Smooth muscle cell (in vitro differentiated cells): ENCODE results near the gene SOHLH1. TPM values are rescaled to one million over a fixed set of nuclear protein-coding genes. Genes with fewer than 3 reads are reported as not detected.
A peak's percentile ranks its signal among the peaks of the same experiment; 100 is the strongest.

Experiments used
- DNase-seq: peaks from one replicate; lab custom pipeline; 2025; ENCODE audit not compliant: unreplicated experiment; lab: John Stamatoyannopoulos, UW
- H2AFZ ChIP-seq: fragments of 200-600 bp; sonication (generic); 2 replicates; pipeline ENCODE4 v1.6.0; 2016; ENCODE audit warnings: antibody characterized with exemption, low read depth, mild to moderate bottlenecking
- H3F3A ChIP-seq: fragments of 200-600 bp; sonication (generic); 2 replicates; pipeline ENCODE4 v1.6.0; 2017; ENCODE audit warnings: antibody characterized with exemption, low read depth
- H3K27ac ChIP-seq: fragments of 200-600 bp; sonication (generic); 2 replicates; pipeline ENCODE4 v1.5.1; 2016; ENCODE audit warnings: low read depth, mild to moderate bottlenecking
- H3K27me3 ChIP-seq: fragments of 200-600 bp; sonication (generic); 2 replicates; pipeline ENCODE4 v1.6.1; 2016; ENCODE audit warnings: low read depth, mild to moderate bottlenecking
- H3K36me3 ChIP-seq: fragments of 200-600 bp; sonication (generic); 2 replicates; pipeline ENCODE4 v1.5.1; 2016; ENCODE audit warnings: low read depth
- H3K4me1 ChIP-seq: fragments of 200-600 bp; sonication (generic); 2 replicates; pipeline ENCODE4 v1.5.1; 2016; ENCODE audit warnings: low read depth
- H3K4me2 ChIP-seq: fragments of 200-600 bp; sonication (generic); 2 replicates; pipeline ENCODE4 v1.6.0; 2016; ENCODE audit warnings: mild to moderate bottlenecking
- H3K4me3 ChIP-seq: fragments of 200-600 bp; sonication (generic); 2 replicates; pipeline ENCODE4 v1.5.1; 2016; ENCODE audit warnings: mild to moderate bottlenecking
- H3K79me2 ChIP-seq: fragments of 200-600 bp; sonication (generic); 2 replicates; pipeline ENCODE4 v1.6.0; 2016; ENCODE audit warnings: low read depth, mild to moderate bottlenecking
- H3K9ac ChIP-seq: fragments of 200-600 bp; sonication (generic); 2 replicates; pipeline ENCODE4 v1.6.0; 2016; ENCODE audit warnings: low read depth
- H3K9me3 ChIP-seq: fragments of 200-600 bp; sonication (generic); replicated peaks from 2 replicates; pipeline ENCODE4 v1.5.1; 2016; ENCODE audit warnings: low read depth
- H4K20me1 ChIP-seq: fragments of 200-600 bp; sonication (generic); 2 replicates; pipeline ENCODE4 v1.6.0; 2016; ENCODE audit warnings: low read depth
- CTCF ChIP-seq: fragments of 200-600 bp; sonication (generic); IDR thresholded peaks from 2 replicates; pipeline ENCODE4 v1.5.1; 2017; ENCODE audit warnings: borderline replicate concordance, mild to moderate bottlenecking, antibody characterized with exemption; ENCODE audit not compliant: insufficient read depth, poor library complexity, severe bottlenecking
- WGBS: methylation state at CpG from one replicate; pipeline ENCODE4 v1.1.7; 2016; ENCODE audit warnings: low lambda C conversion rate; 5-methylcytosine and 5-hydroxymethylcytosine counted together
- polyA plus RNA-seq: library from polyadenylated mRNA; unstranded; fragments of >200 nt; fragmentation: Nextera tagmentation; extraction: Ambion mirVana; gene quantifications from 2 replicates; pipeline ENCODE4 v1.2.1, GENCODE V29; 2016
- total RNA-seq: library from RNA; depleted of rRNA; stranded (reverse); fragments of >200 nt; gene quantifications from 2 replicates; pipeline ENCODE4 v1.2.3, GENCODE V29; 2014

SOHLH1 gene
- total and polyA plus RNA-seq, 2 experiments from 2014 or later: not detected

GRCh38 chr9:135736272-135736978 lies 37.1 kb upstream of the SOHLH1 start:
- 32% methylated on average over 25 of the region's 78 CpGs for WGBS
- Histone ChIP-seq H3K4me1 (no peaks in the 10 kb centered on the region), H2AFZ (no peak overlapping the region), H3F3A (no peaks in the 10 kb centered on the region), H3K27ac (no peak overlapping the region), H4K20me1 (no peaks in the 10 kb centered on the region), H3K9me3 (no peaks in the 10 kb centered on the region), H3K4me3 (no peak overlapping the region), H3K9ac (no peak overlapping the region), H3K36me3 (no peaks in the 10 kb centered on the region), H3K27me3 (peaks cover 41% of the 10 kb centered on the region), H3K4me2 (peak overlapping the region; percentile 26), H3K79me2 (no peaks in the 10 kb centered on the region)
- DNase-seq: no peak
- no peak for TF ChIP-seq CTCF

- H4K20me1 ChIP-seq: no peaks in the 10 kb centered on the region
- H3K9ac ChIP-seq: no peak overlapping the region
- H3K79me2 ChIP-seq: no peaks in the 10 kb centered on the region
- H3K27me3 ChIP-seq: peaks cover 41% of the 10 kb centered on the region
- H3K4me3 ChIP-seq: no peak overlapping the region
- H3K4me2 ChIP-seq: no peak overlapping the region
- TF ChIP-seq CTCF: no peak
- H3K27ac ChIP-seq: no peak overlapping the region
- no peaks in the 10 kb centered on the region for H3F3A ChIP-seq
- no peak for DNase-seq
- 96% methylated on average over 14 of the region's 27 CpGs for WGBS
- H2AFZ ChIP-seq: no peak overlapping the region
- no peaks in the 10 kb centered on the region for H3K36me3 ChIP-seq
- H3K9me3 ChIP-seq: no peaks in the 10 kb centered on the region
- H3K4me1 ChIP-seq: no peaks in the 10 kb centered on the region
Measured at GRCh38 chr9:135734616-135735144, 35.4 kb upstream of the SOHLH1 start.

- no peaks in the 10 kb centered on the region for H3F3A ChIP-seq
- no peak overlapping the region for H2AFZ ChIP-seq
- no peak for DNase-seq
- H3K79me2 ChIP-seq: no peaks in the 10 kb centered on the region
- H3K9ac ChIP-seq: no peak overlapping the region
- H3K4me2 ChIP-seq: no peak overlapping the region
- H3K4me1 ChIP-seq: no peaks in the 10 kb centered on the region
- no peaks in the 10 kb centered on the region for H3K36me3 ChIP-seq
- H3K4me3 ChIP-seq: no peak overlapping the region
- no peaks in the 10 kb centered on the region for H3K9me3 ChIP-seq
- H4K20me1 ChIP-seq: no peaks in the 10 kb centered on the region
- H3K27me3 ChIP-seq: peaks cover 30% of the 10 kb centered on the region
- H3K27ac ChIP-seq: no peak overlapping the region
- TF ChIP-seq CTCF: no peak
- 88% methylated on average over 5 of the region's 6 CpGs for WGBS
Measured at GRCh38 chr9:135732569-135733257, 33.4 kb upstream of the SOHLH1 start.

GRCh38 chr9:135731454-135731853 lies 32.2 kb upstream of the SOHLH1 start:
- H3K9ac ChIP-seq: no peak overlapping the region
- WGBS: 95% methylated on average over 12 of the region's 12 CpGs
- H3K27ac ChIP-seq: no peak overlapping the region
- DNase-seq: no peak
- H4K20me1 ChIP-seq: no peaks in the 10 kb centered on the region
- no peaks in the 10 kb centered on the region for H3K4me1 ChIP-seq
- no peak for TF ChIP-seq CTCF
- H3K4me3 ChIP-seq: no peak overlapping the region
- H2AFZ ChIP-seq: no peak overlapping the region
- peaks cover 18% of the 10 kb centered on the region for H3K27me3 ChIP-seq
- H3K4me2 ChIP-seq: no peak overlapping the region
- no peaks in the 10 kb centered on the region for H3F3A ChIP-seq
- no peaks in the 10 kb centered on the region for H3K36me3 ChIP-seq
- no peaks in the 10 kb centered on the region for H3K79me2 ChIP-seq
- no peaks in the 10 kb centered on the region for H3K9me3 ChIP-seq
